Measurements from ENCODE around the gene GABRA5.

The GABRA5 gene

DNA sequence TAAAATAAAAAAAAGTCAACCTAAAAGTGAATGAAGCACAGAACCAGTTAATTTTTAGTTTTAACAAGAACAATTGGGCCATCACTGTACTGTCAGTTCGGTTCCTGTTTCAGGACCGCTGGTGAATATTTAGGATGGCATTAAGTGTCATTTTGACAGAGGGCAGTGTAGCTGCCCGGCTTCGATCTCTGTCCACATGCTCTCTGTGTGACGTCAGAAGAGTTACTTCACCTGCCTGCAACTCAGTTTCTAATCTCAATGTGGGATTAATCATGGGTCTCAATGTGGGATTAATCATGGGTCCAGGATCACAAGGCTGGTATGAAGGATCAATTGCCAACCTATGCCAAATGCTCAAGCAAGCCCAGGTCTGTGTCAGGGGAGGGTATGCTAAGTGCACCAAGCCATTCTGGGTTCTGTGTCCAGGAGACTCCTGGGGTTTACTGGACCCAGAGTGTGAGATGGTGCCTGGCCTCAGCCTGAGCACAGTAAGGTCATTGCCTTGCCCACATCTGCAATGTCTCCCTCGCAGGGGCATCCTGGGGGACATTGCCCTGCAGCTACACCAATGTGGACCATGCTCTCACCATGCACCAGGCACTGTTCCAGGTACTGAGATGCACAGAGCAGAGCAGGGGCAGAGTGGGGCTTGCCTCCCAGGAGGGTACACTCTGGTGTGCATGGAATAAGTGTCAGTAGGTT is 8.1 kb downstream of the GABRA5 start:
- in situ Hi-C loops (cut with HindIII; ENCODE audit: low sequenced_read_pairs) = no loop called here
- no peak for DNase-seq (ENCODE audit: low read depth, low spot score)
- H3K4me3 ChIP-seq (ENCODE audit: low read depth, low read length) = no peak overlapping the region
- TF ChIP-seq, protein P1, sequence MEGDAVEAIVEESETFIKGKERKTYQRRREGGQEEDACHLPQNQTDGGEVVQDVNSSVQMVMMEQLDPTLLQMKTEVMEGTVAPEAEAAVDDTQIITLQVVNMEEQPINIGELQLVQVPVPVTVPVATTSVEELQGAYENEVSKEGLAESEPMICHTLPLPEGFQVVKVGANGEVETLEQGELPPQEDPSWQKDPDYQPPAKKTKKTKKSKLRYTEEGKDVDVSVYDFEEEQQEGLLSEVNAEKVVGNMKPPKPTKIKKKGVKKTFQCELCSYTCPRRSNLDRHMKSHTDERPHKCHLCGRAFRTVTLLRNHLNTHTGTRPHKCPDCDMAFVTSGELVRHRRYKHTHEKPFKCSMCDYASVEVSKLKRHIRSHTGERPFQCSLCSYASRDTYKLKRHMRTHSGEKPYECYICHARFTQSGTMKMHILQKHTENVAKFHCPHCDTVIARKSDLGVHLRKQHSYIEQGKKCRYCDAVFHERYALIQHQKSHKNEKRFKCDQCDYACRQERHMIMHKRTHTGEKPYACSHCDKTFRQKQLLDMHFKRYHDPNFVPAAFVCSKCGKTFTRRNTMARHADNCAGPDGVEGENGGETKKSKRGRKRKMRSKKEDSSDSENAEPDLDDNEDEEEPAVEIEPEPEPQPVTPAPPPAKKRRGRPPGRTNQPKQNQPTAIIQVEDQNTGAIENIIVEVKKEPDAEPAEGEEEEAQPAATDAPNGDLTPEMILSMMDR (IDR thresholded peaks at IDR 0.05; ENCODE audit: low read depth, low read length) = no peak

DNA sequence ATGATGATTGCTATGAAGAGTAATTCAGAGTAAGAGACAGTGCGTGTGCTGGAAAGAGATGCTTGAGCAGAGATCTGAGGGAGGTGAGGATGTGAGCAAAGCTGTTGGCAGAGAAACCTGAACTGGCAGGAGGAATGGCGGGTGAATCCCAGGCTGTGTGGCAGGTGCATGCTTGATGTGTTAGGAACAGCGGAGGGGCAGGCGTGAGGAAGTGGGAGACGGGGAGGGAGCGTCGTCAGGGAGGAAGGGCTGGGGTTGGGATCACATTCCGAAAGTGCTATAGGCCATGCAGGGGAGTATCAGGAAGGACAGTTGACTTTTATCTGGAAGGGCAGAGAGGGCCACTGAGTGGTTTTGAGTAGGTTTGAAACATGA is 8.6 kb downstream of the GABRA5 start:
- no peak overlapping the region for H3K4me3 ChIP-seq (ENCODE audit: low read depth, low read length)
- DNase-seq (ENCODE audit: low read depth, low spot score) = no peak
- TF ChIP-seq, protein P1 (IDR thresholded peaks at IDR 0.05; ENCODE audit: low read depth, low read length) = no peak
- in situ Hi-C loops (cut with HindIII; ENCODE audit: low sequenced_read_pairs) = no loop called here

DNA sequence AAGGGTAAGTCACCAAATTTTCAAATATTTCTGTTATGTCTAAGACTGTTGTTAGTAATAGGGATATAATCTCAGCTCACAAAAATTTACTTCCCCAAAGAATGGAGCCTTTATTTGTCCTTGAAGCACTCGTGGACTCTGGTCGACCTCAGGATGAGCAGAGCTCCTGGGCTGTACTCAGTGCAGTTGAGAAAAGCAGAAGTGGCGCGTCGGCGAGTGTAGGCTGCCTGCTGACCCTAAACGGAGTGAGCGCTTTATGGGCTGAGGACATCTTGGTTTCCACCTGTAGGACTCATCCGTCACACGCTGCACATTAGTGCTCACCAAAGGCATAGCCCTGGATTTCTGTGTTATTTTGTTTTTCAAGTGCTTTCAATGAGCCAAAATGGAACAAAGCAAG is 11.0 kb downstream of the GABRA5 start:
- TF ChIP-seq, protein P1 (IDR thresholded peaks at IDR 0.05; ENCODE audit: low read depth, low read length) = no peak
- in situ Hi-C loops (cut with HindIII; ENCODE audit: low sequenced_read_pairs) = no loop called here
- no peak for DNase-seq (ENCODE audit: low read depth, low spot score)
- H3K4me3 ChIP-seq (ENCODE audit: low read depth, low read length) = no peak overlapping the region

DNA sequence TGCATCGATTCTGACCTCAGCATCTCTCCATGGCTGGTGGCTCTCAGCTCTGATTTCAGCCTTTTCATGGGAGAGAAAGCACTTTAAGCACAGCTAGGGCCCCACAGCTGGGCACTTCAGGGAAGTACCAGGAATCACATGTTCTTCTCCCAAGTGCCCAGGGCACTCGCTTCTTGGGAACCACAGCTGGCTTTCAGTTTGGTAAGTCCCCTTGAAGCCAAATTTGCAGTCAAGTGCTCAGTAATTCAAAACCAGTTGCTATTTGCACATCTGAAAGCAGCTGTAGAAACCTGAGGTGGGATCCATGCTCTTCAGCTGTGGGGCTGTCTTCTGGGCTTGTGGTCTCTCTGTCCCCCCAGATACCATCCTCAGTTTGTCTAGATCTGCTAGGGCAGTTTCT is 12.8 kb downstream of the GABRA5 start:
- TF ChIP-seq, protein P1 (IDR thresholded peaks at IDR 0.05; ENCODE audit: low read depth, low read length) = no peak
- no peak for DNase-seq (ENCODE audit: low read depth, low spot score)
- in situ Hi-C loops (cut with HindIII; ENCODE audit: low sequenced_read_pairs) = no loop called here
- no peak overlapping the region for H3K4me3 ChIP-seq (ENCODE audit: low read depth, low read length)

DNA sequence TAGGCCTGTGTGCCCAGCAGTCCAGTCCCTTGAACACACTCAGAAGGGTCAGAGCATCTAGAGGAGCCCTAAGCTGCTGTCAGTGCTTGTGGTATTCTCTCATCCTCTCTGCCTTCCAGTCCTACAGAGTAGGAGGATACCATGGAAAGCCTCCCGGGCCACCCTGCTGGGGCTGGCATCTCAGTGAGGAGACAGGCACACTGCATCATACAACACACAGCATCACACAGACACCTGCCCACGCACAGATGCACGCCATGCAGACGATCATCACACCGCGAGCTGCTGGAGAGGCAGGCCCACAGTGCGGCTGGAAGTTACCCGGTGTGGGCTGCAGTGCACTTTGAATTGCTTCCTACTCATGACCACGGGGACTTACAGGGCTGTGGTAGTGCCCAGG is 15.2 kb downstream of the GABRA5 start:
- in situ Hi-C loops (cut with HindIII; ENCODE audit: low sequenced_read_pairs) = no loop called here
- DNase-seq (ENCODE audit: low read depth, low spot score) = no peak

DNA sequence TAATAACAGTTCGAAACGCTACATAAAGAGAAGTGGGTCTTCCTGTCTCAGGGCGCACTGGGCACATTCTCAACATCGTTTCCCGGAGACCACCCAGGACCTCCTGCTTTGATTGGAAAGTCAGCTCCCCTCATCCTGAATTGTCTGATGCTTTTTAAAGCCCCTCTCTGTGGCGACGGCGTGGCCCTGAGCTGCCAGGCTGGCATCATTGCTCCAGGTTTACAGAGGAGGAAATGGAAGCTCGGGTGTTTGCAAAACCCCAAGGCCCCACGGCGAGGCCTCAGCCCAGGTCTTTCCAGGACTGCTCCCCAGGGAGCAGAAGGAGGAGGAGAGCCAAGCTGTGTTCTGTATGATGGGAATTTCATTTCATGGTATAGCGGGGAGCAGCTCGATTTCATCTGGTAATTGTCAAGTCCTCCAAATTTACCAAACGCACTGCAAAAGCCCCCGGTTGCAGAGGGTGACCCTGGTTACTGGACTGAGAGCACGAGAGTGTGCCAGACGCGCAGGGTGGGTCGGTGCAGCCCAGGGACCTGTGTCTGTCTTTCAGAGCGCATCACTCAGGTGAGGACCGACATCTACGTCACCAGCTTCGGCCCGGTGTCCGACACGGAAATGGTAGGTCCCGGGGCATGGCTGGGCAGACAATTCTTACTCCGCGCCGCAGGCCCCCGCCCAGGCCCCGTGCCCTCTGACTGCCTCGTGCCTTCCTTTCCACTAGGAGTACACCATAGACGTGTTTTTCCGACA is 15.9 kb downstream of the GABRA5 start:
- no peak for DNase-seq (ENCODE audit: low read depth, low spot score)
- in situ Hi-C loops (cut with HindIII; ENCODE audit: low sequenced_read_pairs) = no loop called here
- no peak overlapping the region for H3K4me3 ChIP-seq (ENCODE audit: low read depth, low read length)
- TF ChIP-seq, protein P1 (IDR thresholded peaks at IDR 0.05; ENCODE audit: low read depth, low read length) = no peak

More for the DNA sequence above, 15.2 kb downstream of the GABRA5 start:
- H3K4me3 ChIP-seq (ENCODE audit: low read depth, low read length) = no peak overlapping the region
- TF ChIP-seq, protein P1 (IDR thresholded peaks at IDR 0.05; ENCODE audit: low read depth, low read length) = no peak
